Endothelial cell of umbilical vein (primary cell): ENCODE measurements around the gene PDE8B. TPM values are rescaled to one million over a fixed set of nuclear protein-coding genes. Genes with fewer than 3 reads are reported as not detected.

Experiments used
- BruUV-seq: library from RNA; stranded (reverse); fragments of 400-500 nt; replicated peaks from 2 replicates; lab custom pipeline; 2021; lab: Mats Ljungman, UMichigan
- CTCF ChIA-PET: fragments of 300-600, 350-600 bp; sonication (Branson Sonifier 250); formaldehyde crosslinking; loops from one replicate; lab custom pipeline; 2021; ENCODE audit warnings: antibody characterized with exemption, inconsistent platforms; lab: Charles Lee
- POLR2A ChIA-PET: fragments of 300-600, 350-600 bp; sonication (Branson Sonifier 250); formaldehyde crosslinking; loops from one replicate; lab custom pipeline; 2021; ENCODE audit warnings: antibody characterized with exemption, inconsistent platforms; lab: Charles Lee
- DNase-seq: peaks from one replicate; pipeline ENCODE4 v3.0.0-alpha.2; 2011; ENCODE audit warnings: low read depth, low spot score
- FAIRE-seq: peaks from 2 replicates; lab custom pipeline; 2011; peaks lifted over from hg19 to GRCh38; lab: Jason Lieb, UNC
- H2AFZ ChIP-seq: 2 replicates; pipeline ENCODE4 v1.6.0; 2012; ENCODE audit warnings: low read depth, low read length, control low read depth, inconsistent platforms
- H3K27ac ChIP-seq: 2 replicates; pipeline ENCODE4 v1.5.1; 2011; ENCODE audit warnings: low read depth, mild to moderate bottlenecking, control low read depth, low read length, moderate library complexity; ENCODE audit not compliant: insufficient read depth
- H3K27me3 ChIP-seq, 2 experiments: 2 replicates each; pipeline versions ENCODE4 v1.6.0 to v1.6.1; 2011; ENCODE audit warnings: low read length in 2 of 2, mixed read lengths in 1 of 2; ENCODE audit not compliant: control insufficient read depth in 2 of 2, insufficient read depth in 2 of 2
- H3K36me3 ChIP-seq, 2 experiments: 2 replicates in 1 of 2; 3 replicates in 1 of 2; pipeline ENCODE4 v1.5.1; 2011; ENCODE audit warnings: low read length in 2 of 2, mild to moderate bottlenecking in 1 of 2, moderate library complexity in 1 of 2; ENCODE audit not compliant: control insufficient read depth in 2 of 2, insufficient read depth in 2 of 2; ENCODE audit errors: extremely low read depth in 1 of 2
- H3K4me1 ChIP-seq: 3 replicates; pipeline ENCODE4 v1.5.1; 2011; ENCODE audit warnings: mild to moderate bottlenecking, low read length; ENCODE audit not compliant: control insufficient read depth, insufficient read depth; ENCODE audit errors: extremely low read depth
- H3K4me2 ChIP-seq: 2 replicates; pipeline ENCODE4 v1.6.1; 2011; ENCODE audit warnings: low read length, control low read depth, mixed read lengths; ENCODE audit not compliant: insufficient read depth
- H3K4me3 ChIP-seq, 3 experiments: fragments of 200-600 bp in 1 of 3; sonication (generic), shearing (Covaris generic) in 1 of 3; replicated peaks in 1 of 3; 2 replicates each; pipeline ENCODE4 v1.5.1; 2011 to 2016; ENCODE audit warnings: control low read depth in 3 of 3, low read length in 3 of 3, mild to moderate bottlenecking in 2 of 3, inconsistent platforms in 1 of 3, low read depth in 1 of 3, moderate library complexity in 1 of 3; ENCODE audit not compliant: insufficient read depth in 1 of 3
- H3K79me2 ChIP-seq: 2 replicates; pipeline ENCODE4 v1.6.0; 2012; ENCODE audit warnings: low read length, inconsistent platforms; ENCODE audit not compliant: control insufficient read depth, insufficient read depth
- H3K9ac ChIP-seq: replicated peaks from 2 replicates; pipeline ENCODE3; 2011; ENCODE audit warnings: low read length, control low read depth; ENCODE audit not compliant: insufficient read depth; ENCODE audit errors: extremely low read depth
- H3K9me1 ChIP-seq: replicated peaks from 3 replicates; pipeline ENCODE4 v1.6.0; 2011; ENCODE audit warnings: mild to moderate bottlenecking, low read length; ENCODE audit not compliant: control insufficient read depth, insufficient read depth; ENCODE audit errors: extremely low read depth
- H3K9me3 ChIP-seq: replicated peaks from 2 replicates; pipeline ENCODE4 v1.5.1; 2012; ENCODE audit warnings: low read length, inconsistent platforms; ENCODE audit not compliant: control insufficient read depth, insufficient read depth
- H4K20me1 ChIP-seq: replicated peaks from 2 replicates; pipeline ENCODE3; 2011; ENCODE audit warnings: mild to moderate bottlenecking, low read length; ENCODE audit not compliant: control insufficient read depth, insufficient read depth; ENCODE audit errors: extremely low read depth
- EZH2 ChIP-seq: IDR thresholded peaks from 2 replicates; pipeline ENCODE4 v1.6.1; 2012; ENCODE audit warnings: borderline replicate concordance, low read depth, mild to moderate bottlenecking, moderate library complexity, low read length, inconsistent platforms; ENCODE audit not compliant: severe bottlenecking
- FOS ChIP-seq: IDR thresholded peaks from 2 replicates; pipeline ENCODE4 v1.6.1; 2011; ENCODE audit warnings: mild to moderate bottlenecking, low read length, moderate library complexity, borderline replicate concordance; ENCODE audit not compliant: insufficient read depth
- GATA2 ChIP-seq: IDR thresholded peaks from 2 replicates; pipeline ENCODE4 v1.7.0; 2011; ENCODE audit warnings: low read depth, mild to moderate bottlenecking, moderate library complexity, mixed read lengths, low read length; ENCODE audit not compliant: insufficient read length, insufficient read depth
- JUN ChIP-seq: IDR thresholded peaks from 2 replicates; pipeline ENCODE4 v1.6.1; 2011; ENCODE audit warnings: borderline replicate concordance, low read depth; ENCODE audit not compliant: insufficient read length, insufficient read depth
- MYC ChIP-seq: IDR thresholded peaks from one replicate; pipeline ENCODE4 v1.6.1; 2011; ENCODE audit warnings: mild to moderate bottlenecking, low read depth, low read length
- POLR2A ChIP-seq: IDR thresholded peaks from 2 replicates; pipeline ENCODE4 v1.6.1; 2012; ENCODE audit warnings: low read depth, mild to moderate bottlenecking, control low read depth, low read length
- POLR2AphosphoS5 ChIP-seq: IDR thresholded peaks from 2 replicates; pipeline ENCODE4 v1.6.1; 2012; ENCODE audit warnings: low read depth, mild to moderate bottlenecking, control low read depth, low read length, moderate library complexity; ENCODE audit not compliant: insufficient read depth
- dilution Hi-C: fragments of 300-500 bp; cut with MboI; formaldehyde crosslinking; loops from one replicate; pipeline ENCODE4 v1.15.0; 2019; ENCODE audit warnings: low sequenced_read_pairs; ENCODE audit not compliant: extremely low pct_ligation_motif_present
- intact Hi-C: fragments of 100-400 bp; cut with micrococcal nuclease; formaldehyde crosslinking; loops from one replicate; pipeline ENCODE4 v1.10.0; 2022
- polyA plus RNA-seq, 4 experiments: library from polyadenylated mRNA; depleted of rRNA in 3 of 4; stranded (reverse) in 3 of 4; unstranded in 1 of 4; fragments of >200 nt; gene quantifications; 2 replicates each; pipeline versions ENCODE4 v1.2.1 to v1.2.3, GENCODE V29; 2011 to 2012; ENCODE audit warnings: missing spikeins in 1 of 4
- total RNA-seq: library from RNA; stranded (reverse); gene quantifications from 2 replicates; pipeline ENCODE4 v1.2.3, GENCODE V29; 2021
- TF ChIP-seq, protein P1 (sequence below): IDR thresholded peaks from 2 replicates; pipeline ENCODE4 v1.6.1; 2011; ENCODE audit not compliant: insufficient read depth, insufficient read length
- TF ChIP-seq, protein P2 (sequence below), 2 donors: IDR thresholded peaks; 1 replicate in 1 of 2; 2 replicates in 1 of 2; pipeline ENCODE4 v1.5.1; 2011; ENCODE audit warnings: low read length in 2 of 2, mild to moderate bottlenecking in 2 of 2, moderate library complexity in 2 of 2, control low read depth in 1 of 2, inconsistent platforms in 1 of 2, low read depth in 1 of 2; ENCODE audit not compliant: insufficient read depth in 1 of 2; ENCODE audit errors: extremely low read depth in 1 of 2

The PDE8B gene
- total and polyA plus RNA-seq, 2 donors (not counting 3 experiments of a cell fraction or from before 2014, with no cell fraction given) = not detected

DNA sequence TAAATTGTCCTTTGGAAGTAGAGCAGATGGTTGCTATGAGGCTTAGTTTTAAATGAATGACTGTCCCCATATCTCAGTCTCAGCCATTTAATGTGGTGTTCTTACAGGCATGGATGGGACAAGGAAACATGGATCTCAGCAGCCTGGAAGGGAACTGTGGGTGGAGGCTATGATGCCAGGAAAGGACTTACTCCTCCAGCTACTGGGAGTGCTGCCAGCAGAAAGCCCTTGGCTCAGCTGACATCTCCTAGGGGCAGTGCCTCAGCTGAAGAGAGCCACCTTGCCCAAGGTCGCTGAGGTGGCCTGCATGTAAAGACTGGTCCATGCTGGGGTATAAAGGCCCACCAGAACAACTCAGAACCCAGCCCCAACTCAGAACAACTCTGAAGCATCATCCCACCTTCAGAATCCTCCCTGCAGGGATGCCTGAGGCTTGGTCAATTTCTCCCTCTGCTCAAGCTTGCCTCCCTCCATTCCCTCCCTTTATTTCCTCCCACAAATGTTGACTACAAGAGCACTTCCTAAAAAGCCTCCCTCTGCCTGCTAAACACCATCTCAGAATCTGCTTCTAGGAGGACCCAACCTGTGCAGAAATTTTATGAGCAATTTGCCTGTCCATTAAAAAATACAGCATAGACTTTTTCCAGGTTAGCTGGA, 1.8 kb upstream of the PDE8B start:
- Histone ChIP-seq H3K4me3 (no peak overlapping the region), H3K9me3 (no peaks in the 10 kb centered on the region), H3K9me1 (no peaks in the 10 kb centered on the region), H3K79me2 (no peaks in the 10 kb centered on the region), H4K20me1 (no peaks in the 10 kb centered on the region), H3K4me1 (no peaks in the 10 kb centered on the region), H3K4me2 (no peak overlapping the region), H2AFZ (no peak overlapping the region), H3K9ac (no peak overlapping the region), H3K27ac (no peak overlapping the region), H3K36me3 (no peaks in the 10 kb centered on the region), H3K27me3 (peaks cover 34 to 64% of the 10 kb centered on the region in 2 experiments)
- ChIA-PET CTCF (interaction anchor here (1.8 kb wide), 1 partner anchor 10 kb away, joined by 8 read pairs; no protein-coding TSS in a partner anchor), POLR2A (no interaction called here)
- FAIRE-seq (no peak), DNase-seq (no peak)
- BruUV-seq = no TSS peak
- TF ChIP-seq, protein P1, sequence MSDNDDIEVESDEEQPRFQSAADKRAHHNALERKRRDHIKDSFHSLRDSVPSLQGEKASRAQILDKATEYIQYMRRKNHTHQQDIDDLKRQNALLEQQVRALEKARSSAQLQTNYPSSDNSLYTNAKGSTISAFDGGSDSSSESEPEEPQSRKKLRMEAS = no peak
- TF ChIP-seq MYC (no peak), GATA2 (no peak), POLR2AphosphoS5 (no peak), POLR2A (no peak), EZH2 (no peak), FOS (no peak), JUN (no peak)
- TF ChIP-seq, protein P2, sequence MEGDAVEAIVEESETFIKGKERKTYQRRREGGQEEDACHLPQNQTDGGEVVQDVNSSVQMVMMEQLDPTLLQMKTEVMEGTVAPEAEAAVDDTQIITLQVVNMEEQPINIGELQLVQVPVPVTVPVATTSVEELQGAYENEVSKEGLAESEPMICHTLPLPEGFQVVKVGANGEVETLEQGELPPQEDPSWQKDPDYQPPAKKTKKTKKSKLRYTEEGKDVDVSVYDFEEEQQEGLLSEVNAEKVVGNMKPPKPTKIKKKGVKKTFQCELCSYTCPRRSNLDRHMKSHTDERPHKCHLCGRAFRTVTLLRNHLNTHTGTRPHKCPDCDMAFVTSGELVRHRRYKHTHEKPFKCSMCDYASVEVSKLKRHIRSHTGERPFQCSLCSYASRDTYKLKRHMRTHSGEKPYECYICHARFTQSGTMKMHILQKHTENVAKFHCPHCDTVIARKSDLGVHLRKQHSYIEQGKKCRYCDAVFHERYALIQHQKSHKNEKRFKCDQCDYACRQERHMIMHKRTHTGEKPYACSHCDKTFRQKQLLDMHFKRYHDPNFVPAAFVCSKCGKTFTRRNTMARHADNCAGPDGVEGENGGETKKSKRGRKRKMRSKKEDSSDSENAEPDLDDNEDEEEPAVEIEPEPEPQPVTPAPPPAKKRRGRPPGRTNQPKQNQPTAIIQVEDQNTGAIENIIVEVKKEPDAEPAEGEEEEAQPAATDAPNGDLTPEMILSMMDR (IDR thresholded peaks at IDR 0.05; ENCODE audit: extremely low read depth in 1 of 2, insufficient read depth in 1 of 2, low read depth in 1 of 2, low read length in 2 of 2) = no peak
- dilution Hi-C loops (no loop called here), intact Hi-C loops (no loop called here)
